Neuronal stem cell (in vitro differentiated cells): ENCODE results near the gene RASAL1.

ENCODE experiments used
- DNase-seq: peaks from one replicate; pipeline ENCODE4 v3.0.0-alpha.2; 2013; ENCODE audit warnings: low spot score
- H2AFZ ChIP-seq: one replicate; pipeline ENCODE4 v1.6.1; 2013; ENCODE audit warnings: mild to moderate bottlenecking, low read length, inconsistent platforms
- H2AK5ac ChIP-seq: 2 replicates; pipeline ENCODE4 v1.6.1; 2013; ENCODE audit warnings: low read depth, mild to moderate bottlenecking, inconsistent platforms, low read length, moderate library complexity, mixed read lengths
- H2BK120ac ChIP-seq: 2 replicates; pipeline ENCODE4 v1.6.1; 2013; ENCODE audit warnings: low read depth, mild to moderate bottlenecking, inconsistent platforms, low read length, moderate library complexity, mixed read lengths
- H2BK12ac ChIP-seq: one replicate; pipeline ENCODE4 v1.6.1; 2013; ENCODE audit warnings: low read length, inconsistent platforms
- H2BK15ac ChIP-seq: 2 replicates; pipeline ENCODE4 v1.6.1; 2013; ENCODE audit warnings: mild to moderate bottlenecking, low read length, inconsistent platforms, mixed read lengths
- H2BK5ac ChIP-seq: one replicate; pipeline ENCODE4 v1.6.1; 2013; ENCODE audit warnings: inconsistent platforms, mild to moderate bottlenecking, low read length, moderate library complexity
- H3K14ac ChIP-seq: one replicate; pipeline ENCODE4 v1.6.1; 2013; ENCODE audit warnings: low read length, inconsistent platforms
- H3K18ac ChIP-seq: 2 replicates; pipeline ENCODE4 v1.6.1; 2013; ENCODE audit warnings: low read length, inconsistent platforms
- H3K23ac ChIP-seq: 2 replicates; pipeline ENCODE4 v1.6.1; 2013; ENCODE audit warnings: low read depth, mild to moderate bottlenecking, mixed read lengths, low read length, inconsistent platforms; ENCODE audit not compliant: poor library complexity
- H3K27ac ChIP-seq: replicated peaks from 3 replicates; pipeline ENCODE4 v1.5.1; 2013; ENCODE audit warnings: low read length, inconsistent platforms
- H3K27me3 ChIP-seq, 3 experiments: 2 replicates each; pipeline ENCODE4 v1.6.1; 2013; ENCODE audit warnings: low read length in 3 of 3, mild to moderate bottlenecking in 2 of 3, inconsistent platforms in 1 of 3, low read depth in 1 of 3, mixed read lengths in 1 of 3, moderate library complexity in 1 of 3; ENCODE audit not compliant: control insufficient read depth in 3 of 3, insufficient read depth in 3 of 3
- H3K36me3 ChIP-seq, 2 donors: replicated peaks in 1 of 2; 2 replicates each; pipeline ENCODE4 v1.6.1; 2013; ENCODE audit warnings: low read length in 2 of 2; ENCODE audit not compliant: control insufficient read depth in 2 of 2, insufficient read depth in 2 of 2
- H3K4ac ChIP-seq: 2 replicates; pipeline ENCODE4 v1.6.1; 2013; ENCODE audit warnings: inconsistent platforms, mild to moderate bottlenecking, low read length, moderate library complexity
- H3K4me1 ChIP-seq, 2 donors: 1 replicate in 1 of 2; 2 replicates in 1 of 2; pipeline ENCODE4 v1.6.1; 2013; ENCODE audit warnings: low read length in 2 of 2, low read depth in 1 of 2; ENCODE audit not compliant: control insufficient read depth in 2 of 2, insufficient read depth in 1 of 2
- H3K4me2 ChIP-seq: one replicate; pipeline ENCODE4 v1.6.1; 2013; ENCODE audit warnings: mild to moderate bottlenecking, low read length, inconsistent platforms; ENCODE audit not compliant: insufficient read depth, poor library complexity, severe bottlenecking
- H3K4me3 ChIP-seq, 2 donors: 2 replicates each; pipeline ENCODE4 v1.5.1; 2013; ENCODE audit warnings: low read length in 2 of 2, mild to moderate bottlenecking in 2 of 2, inconsistent platforms in 1 of 2, moderate library complexity in 1 of 2
- H3K79me1 ChIP-seq: one replicate; pipeline ENCODE4 v1.6.1; 2013; ENCODE audit warnings: low read depth, mild to moderate bottlenecking, inconsistent platforms, low read length, moderate library complexity
- H3K9ac ChIP-seq: one replicate; pipeline ENCODE4 v1.6.1; 2013; ENCODE audit warnings: mild to moderate bottlenecking, low read depth, low read length, inconsistent platforms; ENCODE audit not compliant: poor library complexity
- H3K9me3 ChIP-seq, 2 donors: replicated peaks in 1 of 2; 2 replicates each; pipeline versions ENCODE3 to v1.6.1; 2013; ENCODE audit warnings: low read length in 2 of 2, mild to moderate bottlenecking in 2 of 2, inconsistent platforms in 1 of 2, low read depth in 1 of 2, mixed read lengths in 1 of 2, moderate library complexity in 1 of 2; ENCODE audit not compliant: control insufficient read depth in 2 of 2, insufficient read depth in 1 of 2
- H4K8ac ChIP-seq: one replicate; pipeline ENCODE4 v1.6.1; 2013; ENCODE audit warnings: low read depth, mild to moderate bottlenecking, inconsistent platforms, low read length, moderate library complexity
- H4K91ac ChIP-seq: one replicate; pipeline ENCODE4 v1.6.1; 2013; ENCODE audit warnings: low read length, low read depth, mild to moderate bottlenecking, inconsistent platforms; ENCODE audit not compliant: poor library complexity
- WGBS, 2 donors: extraction: QIAGEN DNeasy Blood & Tissue Kit; methylation state at CpG; one replicate each; pipeline ENCODE4 v1.1.7; 2013; ENCODE audit warnings: missing lambda C conversion rate in 2 of 2, mixed read lengths in 1 of 2; ENCODE audit not compliant: insufficient read length in 2 of 2, insufficient replicate concordance in 1 of 2; ENCODE audit errors: extremely low coverage in 2 of 2; 5-methylcytosine and 5-hydroxymethylcytosine counted together

RASAL1 gene

DNA sequence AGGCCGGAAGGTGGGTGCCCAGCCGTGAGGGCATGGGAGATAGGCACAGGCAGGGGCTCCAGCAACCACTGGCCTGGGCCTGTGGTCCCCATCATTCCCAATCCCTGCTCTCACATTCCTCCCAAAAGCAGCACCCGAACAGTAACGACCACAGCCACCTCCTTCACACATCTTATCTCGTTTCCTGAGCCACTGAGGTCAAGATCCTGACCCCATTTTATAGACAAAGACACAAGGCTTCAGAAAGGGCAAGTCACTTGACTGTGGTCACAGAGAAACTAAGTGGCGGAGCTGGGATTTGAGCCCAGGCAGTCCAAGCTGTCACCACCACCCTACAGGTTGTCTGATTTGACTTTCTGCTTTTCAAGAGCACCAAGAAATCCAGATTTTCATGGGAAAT lies 40.2 kb downstream of the RASAL1 start:
- Histone ChIP-seq H2BK15ac (no peak overlapping the region), H4K8ac (no peak overlapping the region), H3K27me3 (peaks cover 0 to 12% (median 0%) of the 10 kb centered on the region in 3 experiments), H2AFZ (no peak overlapping the region), H3K4me1 (peaks cover 8 to 12% of the 10 kb centered on the region in 2 donors), H3K27ac (no peak overlapping the region), H2AK5ac (no peak overlapping the region), H3K4me3 (no peak overlapping the region), H3K9ac (no peak overlapping the region), H2BK5ac (no peak overlapping the region), H2BK120ac (no peak overlapping the region), H3K36me3 (no peaks in the 10 kb centered on the region), H3K4ac (no peak overlapping the region), H3K23ac (no peak overlapping the region), H3K14ac (no peak overlapping the region), H2BK12ac (no peak overlapping the region), H4K91ac (no peak overlapping the region), H3K79me1 (peaks cover 2% of the 10 kb centered on the region), H3K18ac (no peak overlapping the region), H3K4me2 (no peak overlapping the region), H3K9me3 (no peaks in the 10 kb centered on the region)
- no peak for DNase-seq
- WGBS, 2 donors = no CpG with 5 or more reads among the region's 6 CpGs

DNA sequence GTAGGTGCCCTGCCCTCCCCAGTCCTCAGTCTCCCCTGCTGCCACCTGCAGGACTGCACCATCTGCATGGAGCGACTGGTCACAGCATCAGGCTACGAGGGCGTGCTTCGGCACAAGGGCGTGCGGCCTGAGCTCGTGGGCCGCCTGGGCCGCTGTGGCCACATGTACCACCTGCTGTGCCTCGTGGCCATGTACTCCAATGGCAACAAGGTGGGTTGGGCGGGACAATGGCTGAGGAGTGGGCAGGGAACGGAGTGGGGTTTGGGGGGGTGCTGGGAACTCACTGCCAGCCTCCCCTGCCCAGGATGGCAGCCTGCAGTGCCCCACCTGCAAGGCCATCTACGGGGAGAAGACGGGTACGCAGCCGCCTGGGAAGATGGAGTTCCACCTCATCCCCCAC lies 40.8 kb downstream of the RASAL1 start:
- no CpG with 5 or more reads among the region's 16 CpGs for WGBS, 2 donors
- Histone ChIP-seq H2BK5ac (no peak overlapping the region), H4K91ac (peak overlapping the region; percentile 7), H2AK5ac (peak overlapping the region; percentile 73), H2AFZ (no peak overlapping the region), H3K36me3 (no peaks in the 10 kb centered on the region), H2BK12ac (no peak overlapping the region), H3K4me1 (peaks cover 8 to 12% of the 10 kb centered on the region in 2 donors), H3K9me3 (no peaks in the 10 kb centered on the region), H2BK15ac (no peak overlapping the region), H3K9ac (no peak overlapping the region), H3K79me1 (peaks cover 2% of the 10 kb centered on the region), H3K4me2 (no peak overlapping the region), H3K27ac (no peak overlapping the region), H3K4me3 (peak overlapping the region in 1 of 2 donors; percentile 53), H3K27me3 (peaks cover 0 to 12% (median 0%) of the 10 kb centered on the region in 3 experiments), H3K18ac (no peak overlapping the region), H3K4ac (no peak overlapping the region), H4K8ac (no peak overlapping the region), H3K23ac (peak overlapping the region; percentile 17), H3K14ac (no peak overlapping the region), H2BK120ac (no peak overlapping the region)
- DNase-seq = no peak

DNA sequence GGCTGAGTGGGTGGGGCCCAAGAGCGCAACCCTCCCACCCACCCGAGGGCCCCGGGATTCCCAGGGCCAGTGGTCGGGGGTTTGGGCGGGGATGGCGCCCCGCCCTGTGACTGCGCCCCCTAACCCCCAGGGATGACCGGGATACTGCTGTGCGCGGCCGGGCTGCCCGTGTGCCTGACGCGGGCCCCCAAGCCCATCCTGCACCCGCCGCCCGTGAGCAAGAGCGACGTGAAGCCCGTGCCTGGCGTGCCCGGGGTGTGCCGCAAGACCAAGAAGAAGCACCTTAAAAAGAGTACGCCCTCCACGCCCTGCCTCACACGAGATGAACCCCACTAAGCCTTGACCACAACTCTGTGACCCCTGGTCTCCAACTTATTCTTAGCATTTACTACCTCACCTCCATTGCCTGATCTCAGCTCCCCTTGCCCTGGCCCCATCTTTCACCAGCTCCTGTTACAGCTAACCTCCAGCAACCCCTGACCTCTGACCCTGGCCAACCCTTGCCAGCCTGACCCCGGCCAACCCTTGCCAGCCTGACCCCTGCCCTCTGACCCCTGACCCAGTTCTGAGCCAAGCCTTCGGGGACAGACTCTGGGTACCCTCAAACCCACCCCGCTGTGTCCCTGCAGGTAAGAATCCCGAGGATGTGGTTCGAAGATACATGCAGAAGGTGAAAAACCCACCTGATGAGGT lies 42.0 kb downstream of the RASAL1 start:
- Histone ChIP-seq H3K4ac (no peak overlapping the region), H3K79me1 (peaks cover 2% of the 10 kb centered on the region)

DNA sequence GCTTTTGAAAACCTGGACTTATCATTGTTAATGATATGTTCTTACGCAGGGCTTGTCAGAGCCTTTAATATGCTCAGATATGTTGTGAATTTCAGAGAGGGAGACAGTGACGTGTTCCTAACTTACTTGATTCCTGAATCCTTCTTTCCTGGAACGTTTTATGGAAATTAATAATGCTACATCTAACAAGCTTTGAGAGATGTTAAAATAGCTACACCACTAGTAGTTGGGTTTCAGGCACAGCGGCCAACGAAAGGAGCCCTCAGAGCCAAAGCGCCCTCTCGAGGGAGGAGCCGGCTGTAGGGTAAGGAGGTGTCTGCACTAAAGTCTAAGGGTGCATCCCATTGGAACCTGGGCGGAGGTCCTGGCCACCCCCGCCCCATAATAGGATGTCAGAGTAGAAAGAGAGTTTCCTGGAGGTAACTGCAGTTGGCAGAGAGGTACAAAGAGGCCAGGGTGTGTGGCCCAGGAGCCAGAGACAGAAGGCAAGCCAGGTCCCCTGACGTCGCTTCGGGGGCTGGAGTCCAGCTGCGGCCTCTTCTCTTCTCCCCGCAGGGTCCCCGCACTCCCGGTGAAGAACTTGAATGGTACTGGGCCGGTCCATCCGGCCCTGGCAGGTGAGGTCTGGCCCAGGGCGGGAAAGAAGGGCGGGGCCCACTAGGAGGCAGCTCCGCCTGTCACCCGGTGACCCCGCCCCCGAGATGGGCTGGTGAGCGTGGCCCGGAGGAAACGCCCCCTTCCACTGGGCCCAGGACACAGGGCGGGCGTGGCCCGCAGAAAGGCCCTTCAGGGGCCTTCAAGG lies 42.8 kb downstream of the RASAL1 start:
- no peak overlapping the region for H2BK120ac ChIP-seq
- H3K4me1 ChIP-seq = peaks cover 4 to 7% of the 10 kb centered on the region in 2 donors
- H3K14ac ChIP-seq = no peak overlapping the region
- no peak overlapping the region for H2BK15ac ChIP-seq
- H3K27ac ChIP-seq = no peak overlapping the region
- H2BK5ac ChIP-seq = no peak overlapping the region
- H3K18ac ChIP-seq = no peak overlapping the region
- peak overlapping the region; percentile 78 for H3K4me2 ChIP-seq
- H3K27me3 ChIP-seq = peaks cover 0 to 12% (median 0%) of the 10 kb centered on the region in 3 experiments
- no peak overlapping the region for H4K8ac ChIP-seq
- DNase-seq = peak; percentile 24
- H3K23ac ChIP-seq = no peak overlapping the region
- H2BK12ac ChIP-seq = no peak overlapping the region
- no peaks in the 10 kb centered on the region for H3K9me3 ChIP-seq
- WGBS, 2 donors = no CpG with 5 or more reads among the region's 31 CpGs
- no peak overlapping the region for H3K4me3 ChIP-seq
- H2AK5ac ChIP-seq = no peak overlapping the region
- H3K36me3 ChIP-seq = no peaks in the 10 kb centered on the region
- H3K4ac ChIP-seq = no peak overlapping the region
- no peak overlapping the region for H2AFZ ChIP-seq
- H3K79me1 ChIP-seq = peaks cover 2% of the 10 kb centered on the region
- no peak overlapping the region for H4K91ac ChIP-seq
- no peak overlapping the region for H3K9ac ChIP-seq

More for the DNA sequence above, 42.0 kb downstream of the RASAL1 start:
- H2BK5ac ChIP-seq = peak overlapping the region; percentile 20
- H3K4me1 ChIP-seq = peaks cover 8 to 12% of the 10 kb centered on the region in 2 donors
- H2BK15ac ChIP-seq = no peak overlapping the region
- no peak overlapping the region for H2BK120ac ChIP-seq
- no peak overlapping the region for H3K14ac ChIP-seq
- no peaks in the 10 kb centered on the region for H3K36me3 ChIP-seq
- no peaks in the 10 kb centered on the region for H3K9me3 ChIP-seq
- peak overlapping the region; percentile 91 for H3K18ac ChIP-seq
- no peak overlapping the region for H4K8ac ChIP-seq
- no peak overlapping the region for H3K4me3 ChIP-seq
- H4K91ac ChIP-seq = no peak overlapping the region
- H3K23ac ChIP-seq = no peak overlapping the region
- H2AFZ ChIP-seq = no peak overlapping the region
- no peak for DNase-seq
- WGBS, 2 donors = no CpG with 5 or more reads among the region's 32 CpGs
- H3K27me3 ChIP-seq = peaks cover 0 to 12% (median 0%) of the 10 kb centered on the region in 3 experiments
- H2BK12ac ChIP-seq = peak overlapping the region; percentile 30
- peak overlapping the region; percentile 50 for H2AK5ac ChIP-seq
- H3K4me2 ChIP-seq = peak overlapping the region; percentile 78
- H3K27ac ChIP-seq = no peak overlapping the region
- peak overlapping the region; percentile 50 for H3K9ac ChIP-seq
